Measurements from ENCODE around the gene CEACAM18.
"Not testable (repeated sequence)": the region's sequence is repeated elsewhere in the genome, so short reads cannot be mapped to it uniquely, and the experiment has no call there.

Gene CEACAM18

GRCh38 chr19:51458899-51459505 lies 19.3 kb upstream of the CEACAM18 start:
- intact Hi-C loops (cut with DNase I), result no loop called here
- no peak for DNase-seq

GRCh38 chr19:51460164-51460992 lies 18.0 kb upstream of the CEACAM18 start:
- intact Hi-C loops (cut with DNase I), result no loop called here

GRCh38 chr19:51461723-51462161 lies 16.6 kb upstream of the CEACAM18 start:
- DNase-seq, result peak in 25 of 42 donors; percentile 11 to 56 (median 33)
- intact Hi-C loops (cut with DNase I), result no loop called here

More at GRCh38 chr19:51460164-51460992, 18.0 kb upstream of the CEACAM18 start:
- peak in 8 of 42 donors; percentile 19 to 48 (median 36) for DNase-seq

GRCh38 chr19:51462276-51462675 lies 16.1 kb upstream of the CEACAM18 start:
- DNase-seq, result peak in 1 of 42 donors; percentile 18
- intact Hi-C loops (cut with DNase I), result no loop called here

- intact Hi-C loops (cut with DNase I), result no loop called here
- no peak for DNase-seq
Observed at GRCh38 chr19:51462681-51463080, 15.7 kb upstream of the CEACAM18 start.

- intact Hi-C loops (cut with DNase I); DNase-seq: not testable (repeated sequence)
Observed at GRCh38 chr19:51463976-51464581, 14.3 kb upstream of the CEACAM18 start.

GRCh38 chr19:51466723-51467122 lies 11.6 kb upstream of the CEACAM18 start:
- intact Hi-C loops (cut with DNase I), result no loop called here
- no peak for DNase-seq

- intact Hi-C loops (cut with DNase I), result no loop called here
- no peak for DNase-seq
Observed at GRCh38 chr19:51467864-51468544, 10.3 kb upstream of the CEACAM18 start.

- no peak for DNase-seq
- intact Hi-C loops (cut with DNase I), result no loop called here
Observed at GRCh38 chr19:51468545-51468920, 9.8 kb upstream of the CEACAM18 start.

GRCh38 chr19:51469162-51469561 lies 9.2 kb upstream of the CEACAM18 start:
- intact Hi-C loops (cut with DNase I), result no loop called here
- DNase-seq, result no peak

- DNase-seq, result no peak
- intact Hi-C loops (cut with DNase I), result loop anchor here (5.0 kb wide), 1 partner anchor 188 kb away; no protein-coding TSS in a partner anchor
Observed at GRCh38 chr19:51469629-51470028, 8.7 kb upstream of the CEACAM18 start.

- intact Hi-C loops (cut with DNase I), result loop anchor here (5.0 kb wide), 1 partner anchor 186 kb away; no protein-coding TSS in a partner anchor
- DNase-seq, result no peak
Observed at GRCh38 chr19:51470966-51471365, 7.4 kb upstream of the CEACAM18 start.

- intact Hi-C loops (cut with DNase I), result loop anchor here (5.0 kb wide), 1 partner anchor 186 kb away; no protein-coding TSS in a partner anchor
Observed at GRCh38 chr19:51471527-51471926, 6.8 kb upstream of the CEACAM18 start.

GRCh38 chr19:51472607-51473006 lies 5.7 kb upstream of the CEACAM18 start:
- DNase-seq, result no peak
- intact Hi-C loops (cut with DNase I), result loop anchor here (5.0 kb wide), 1 partner anchor 185 kb away; no protein-coding TSS in a partner anchor

More at GRCh38 chr19:51471527-51471926, 6.8 kb upstream of the CEACAM18 start:
- DNase-seq, result no peak

- intact Hi-C loops (cut with DNase I), result loop anchor here (5.0 kb wide), 1 partner anchor 184 kb away; no protein-coding TSS in a partner anchor
- peak; percentile 61 to 95 (median 85) for DNase-seq
Observed at GRCh38 chr19:51473009-51473707, 5.2 kb upstream of the CEACAM18 start.

GRCh38 chr19:51476164-51476563 lies 2.2 kb upstream of the CEACAM18 start:
- DNase-seq, result no peak
- intact Hi-C loops (cut with DNase I), result no loop called here

- intact Hi-C loops (cut with DNase I), result no loop called here
- no peak for DNase-seq
Observed at GRCh38 chr19:51477344-51477743, 995 bp upstream of the CEACAM18 start.

GRCh38 chr19:51479531-51480331 lies 1.4 kb downstream of the CEACAM18 start:
- DNase-seq, result no peak
- intact Hi-C loops (cut with DNase I), result no loop called here
